RKO (cell line): ENCODE data around the gene KIF25.

Source experiments
- DNase-seq: peaks from one replicate; pipeline ENCODE4 v3.0.0-alpha.2; 2016; ENCODE audit warnings: low spot score

KIF25 gene

GRCh38 chr6:167997642-167998041 is at the start of gene KIF25:
KIF25 (plus strand) TSS chr6:167997671; CDS start chr6:168029586, 31,915 bp downstream.
- no peak for DNase-seq

DNA sequence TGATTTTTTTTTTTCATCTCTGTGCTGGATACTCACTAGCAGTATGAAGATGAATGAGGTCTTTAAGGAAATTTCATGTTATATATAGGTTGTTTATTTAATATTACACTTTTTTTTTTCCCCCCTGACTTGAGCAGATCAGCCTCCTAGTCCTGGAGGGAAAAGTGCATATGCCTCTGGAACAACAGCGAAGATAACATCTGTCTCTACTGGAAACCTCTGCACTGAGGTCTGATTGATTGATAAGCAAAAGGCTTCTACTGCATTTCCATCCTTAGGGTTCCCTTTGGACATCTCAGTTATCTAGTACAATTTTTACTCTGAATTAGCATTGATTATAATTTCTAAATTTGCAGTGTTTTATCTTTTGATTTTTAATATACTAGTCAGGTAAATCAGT is 49.8 kb upstream of the KIF25 start:
- DNase-seq, result no peak

GRCh38 chr6:167948716-167949115 is 48.8 kb upstream of the KIF25 start:
- no peak for DNase-seq

DNA sequence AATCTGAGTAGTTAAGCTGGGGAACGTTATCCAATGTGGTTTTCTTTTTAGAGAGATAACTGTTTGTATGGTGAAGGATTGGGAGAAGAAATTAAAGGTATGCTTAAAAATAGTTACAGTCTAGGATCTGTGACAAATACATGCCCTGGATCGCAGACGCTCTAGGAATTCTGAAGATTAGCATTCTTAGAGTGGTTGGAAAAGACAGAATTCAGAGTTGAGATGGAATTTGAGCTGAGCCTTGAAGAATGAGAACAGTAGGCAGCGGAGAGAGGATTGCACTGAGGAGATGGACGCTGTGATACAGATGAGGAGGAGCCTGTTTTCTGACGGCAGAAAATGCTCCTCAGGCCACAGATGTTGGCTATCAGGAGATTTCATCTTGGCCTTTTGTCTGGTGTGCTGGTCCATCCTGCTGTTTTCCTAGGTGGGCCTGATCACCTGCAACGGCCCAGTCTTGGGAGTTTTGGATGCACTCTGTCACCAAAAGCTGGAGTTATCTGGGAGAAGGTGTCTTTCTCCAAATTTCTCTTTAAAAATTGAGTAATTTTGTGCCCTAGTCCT is 48.3 kb upstream of the KIF25 start:
- DNase-seq, result no peak

DNA sequence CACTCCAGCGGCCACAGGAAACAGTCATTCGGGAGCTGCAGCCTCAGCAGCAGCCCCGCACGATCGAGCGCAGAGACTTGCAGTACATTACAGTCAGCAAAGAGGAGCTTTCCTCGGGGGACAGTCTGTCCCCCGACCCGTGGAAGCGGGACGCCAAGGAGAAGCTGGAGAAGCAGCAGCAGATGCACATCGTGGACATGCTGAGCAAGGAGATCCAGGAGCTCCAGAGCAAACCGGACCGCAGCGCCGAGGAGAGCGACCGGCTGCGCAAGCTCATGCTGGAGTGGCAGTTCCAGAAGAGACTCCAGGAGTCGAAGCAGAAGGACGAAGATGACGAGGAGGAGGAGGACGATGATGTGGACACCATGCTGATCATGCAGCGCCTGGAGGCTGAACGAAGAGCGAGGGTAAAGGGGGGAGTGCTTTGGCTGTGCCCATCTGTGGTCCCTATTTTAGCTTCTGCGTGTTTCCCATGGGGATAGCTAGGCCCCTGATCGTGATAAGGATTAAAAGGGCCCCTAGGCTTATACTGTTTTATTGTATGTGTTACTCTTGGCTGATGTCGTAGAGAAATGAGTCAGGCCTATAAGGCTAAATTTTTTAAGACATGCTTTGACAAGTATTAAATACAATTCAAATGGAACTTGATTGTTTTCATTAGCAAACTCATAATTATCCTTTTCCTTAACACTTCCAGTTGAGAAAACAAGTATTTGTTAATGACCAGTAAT is 45.5 kb upstream of the KIF25 start:
- DNase-seq, result no peak

- DNase-seq, result no peak
These were observed 45.0 kb upstream of the KIF25 start for GRCh38 chr6:167952512-167952859.

DNA sequence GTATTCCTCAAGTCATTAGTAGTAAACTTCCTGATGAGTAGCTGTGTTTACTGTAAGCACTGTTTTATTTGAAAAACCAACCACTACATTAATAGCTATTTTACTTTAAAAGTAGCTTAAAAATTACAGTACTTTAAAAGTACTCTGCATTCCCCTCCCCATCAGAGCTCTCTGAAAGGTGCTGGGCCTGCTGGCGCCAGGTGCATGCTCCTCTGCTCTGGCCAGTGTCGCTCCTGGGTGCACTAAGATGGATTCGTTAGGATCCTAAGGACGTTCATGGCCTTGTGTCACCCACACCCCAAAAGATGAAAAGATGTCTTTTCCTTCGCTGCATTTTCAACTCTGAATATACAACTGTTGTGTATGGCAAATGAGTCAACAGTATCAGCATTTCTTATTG is 43.9 kb upstream of the KIF25 start:
- no peak for DNase-seq

- no peak for DNase-seq
These were observed 43.3 kb upstream of the KIF25 start for GRCh38 chr6:167954151-167954550.

DNA sequence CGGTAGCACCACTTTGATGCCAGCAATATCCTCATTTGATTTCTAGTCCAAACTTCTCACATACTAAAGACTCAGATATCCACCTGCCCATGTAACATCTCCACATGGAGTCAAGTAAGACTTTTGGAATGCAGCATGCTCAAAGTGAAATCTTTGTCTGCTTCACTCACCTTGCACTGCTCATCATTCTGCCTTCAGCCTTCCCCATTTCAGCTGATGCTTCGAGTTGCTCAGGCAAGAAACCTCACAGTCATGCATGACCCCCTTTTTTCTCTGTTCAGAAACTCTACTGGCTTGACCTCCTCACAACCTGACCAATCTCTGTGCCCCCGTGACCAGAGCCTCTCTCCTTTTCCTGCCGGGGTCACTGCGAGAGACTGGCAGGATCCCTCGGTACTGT is 41.0 kb upstream of the KIF25 start:
- DNase-seq, result no peak

DNA sequence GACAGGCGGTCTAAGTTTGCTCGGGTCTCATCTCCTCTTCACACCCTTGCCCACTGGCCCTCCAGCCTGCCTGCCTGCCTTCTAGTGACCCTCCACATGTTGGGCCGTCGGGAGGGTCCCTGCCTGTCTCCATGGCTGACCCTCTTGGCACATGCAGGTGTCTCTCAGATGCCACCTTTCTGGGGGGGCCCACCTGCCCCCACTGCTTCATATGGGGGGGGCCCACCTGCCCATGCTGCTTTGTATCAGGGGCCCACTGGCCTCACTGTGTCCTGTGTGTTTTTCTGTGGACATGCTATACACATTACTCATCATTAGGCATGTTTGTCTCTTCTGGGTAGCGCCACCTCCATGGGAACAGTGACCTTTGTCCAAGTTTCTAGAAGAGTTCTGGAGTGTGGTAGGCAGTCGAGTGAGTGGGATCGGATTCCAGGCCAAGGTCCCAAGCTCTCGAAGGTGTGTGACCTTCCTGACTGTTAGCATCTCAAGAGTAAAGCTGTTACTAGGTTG is 40.4 kb upstream of the KIF25 start:
- no peak for DNase-seq

GRCh38 chr6:167957626-167958025 is 39.8 kb upstream of the KIF25 start:
- DNase-seq, result no peak

GRCh38 chr6:167960579-167960978 is 36.9 kb upstream of the KIF25 start:
- DNase-seq, result no peak

DNA sequence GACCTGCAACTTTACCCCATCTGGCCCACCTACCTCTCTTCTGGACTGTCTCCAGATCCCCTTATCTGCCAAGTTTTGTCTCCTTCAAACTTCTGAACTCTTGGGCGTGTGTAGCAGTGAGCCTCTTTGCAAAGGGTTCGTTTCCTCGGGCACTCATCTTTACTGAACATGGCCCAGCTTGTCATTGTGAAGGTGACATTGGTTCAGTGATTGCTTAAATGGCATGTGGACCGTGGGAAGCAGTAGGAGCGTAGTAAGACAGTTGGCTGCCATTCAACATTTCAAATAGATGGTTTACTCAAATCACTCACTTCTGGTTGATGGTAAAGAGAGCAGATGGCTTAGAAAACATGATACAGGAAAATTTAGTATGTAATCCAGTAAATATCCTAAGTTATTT is 34.8 kb upstream of the KIF25 start:
- no peak for DNase-seq

- no peak for DNase-seq
These were observed 33.8 kb upstream of the KIF25 start for GRCh38 chr6:167963589-167964057.

- DNase-seq, result no peak
These were observed 31.6 kb upstream of the KIF25 start for GRCh38 chr6:167965592-167966539.

- no peak for DNase-seq
These were observed 30.9 kb upstream of the KIF25 start for GRCh38 chr6:167966540-167966905.

DNA sequence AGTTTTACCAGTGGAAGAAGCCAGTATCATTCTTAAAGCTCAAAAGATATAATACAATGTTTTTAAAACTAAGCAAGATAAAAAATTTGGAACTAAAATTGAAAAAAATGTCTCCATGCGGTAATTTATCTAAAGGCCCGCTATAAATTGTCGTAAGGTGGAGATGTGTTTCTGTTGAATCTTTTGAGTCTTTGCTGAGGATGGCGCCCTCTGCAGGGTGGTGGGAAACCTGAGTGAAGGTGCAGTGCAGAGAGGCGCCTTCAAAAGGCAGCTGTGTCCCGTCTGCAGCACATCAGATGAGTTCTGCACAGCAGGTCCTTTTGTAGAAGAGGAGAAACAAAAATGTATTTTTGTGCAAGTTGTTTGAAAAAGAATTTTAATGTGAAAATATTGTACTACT is 29.4 kb upstream of the KIF25 start:
- peak; percentile 26 for DNase-seq

DNA sequence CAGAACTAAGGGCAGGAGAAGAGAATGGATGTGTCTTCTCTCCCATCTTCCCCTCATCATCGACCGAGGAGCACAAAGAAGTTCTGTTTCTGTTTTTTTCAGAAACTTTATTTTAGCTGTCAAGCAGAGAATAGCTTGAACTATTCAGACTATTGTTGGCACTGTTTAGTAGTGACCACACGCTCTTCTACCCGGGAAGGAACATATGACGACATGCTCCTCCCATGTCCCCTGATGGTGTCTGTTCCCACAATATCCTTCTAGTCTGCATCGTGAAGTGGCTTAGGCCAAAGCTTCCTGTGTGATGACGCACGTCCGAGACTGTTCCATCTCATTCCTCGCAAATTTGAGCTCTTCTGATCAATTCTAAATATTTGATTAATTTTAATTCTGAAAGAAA is 27.2 kb upstream of the KIF25 start:
- no peak for DNase-seq

GRCh38 chr6:167972193-167972592 is 25.3 kb upstream of the KIF25 start:
- no peak for DNase-seq

GRCh38 chr6:167973148-167973885 is 24.2 kb upstream of the KIF25 start:
- DNase-seq, result no peak

GRCh38 chr6:167974640-167975344 is 22.7 kb upstream of the KIF25 start:
- DNase-seq, result no peak
